GM06990 (cell line): ENCODE measurements around the gene ZKSCAN3.
A peak's percentile ranks its signal among the peaks of the same experiment; 100 is the strongest.

Experiments used
- DNase-seq: peaks from one replicate; pipeline ENCODE4 v3.0.0-alpha.2; 2011; ENCODE audit not compliant: insufficient read length; ENCODE audit errors: extremely low read depth
- H3K27me3 ChIP-seq: replicated peaks from 2 replicates; pipeline ENCODE4 v1.6.0; 2011; ENCODE audit warnings: low read length; ENCODE audit not compliant: control insufficient read depth, insufficient read depth
- H3K36me3 ChIP-seq: 2 replicates; pipeline ENCODE4 v1.5.1; 2011; ENCODE audit warnings: low read length; ENCODE audit not compliant: control insufficient read depth, insufficient read depth
- H3K4me3 ChIP-seq: replicated peaks from 2 replicates; pipeline ENCODE4 v1.5.1; 2011; ENCODE audit warnings: low read depth, mild to moderate bottlenecking, control low read depth, low read length
- TF ChIP-seq, protein P1 (sequence below): IDR thresholded peaks from 2 replicates; pipeline ENCODE4 v1.5.1; 2011; ENCODE audit warnings: low read length, control low read depth, mild to moderate bottlenecking, inconsistent platforms; ENCODE audit not compliant: insufficient read depth, poor library complexity, severe bottlenecking

Gene ZKSCAN3

GRCh38 chr6:28340310-28341095 is 9.2 kb upstream of the ZKSCAN3 start:
- TF ChIP-seq, protein P1, sequence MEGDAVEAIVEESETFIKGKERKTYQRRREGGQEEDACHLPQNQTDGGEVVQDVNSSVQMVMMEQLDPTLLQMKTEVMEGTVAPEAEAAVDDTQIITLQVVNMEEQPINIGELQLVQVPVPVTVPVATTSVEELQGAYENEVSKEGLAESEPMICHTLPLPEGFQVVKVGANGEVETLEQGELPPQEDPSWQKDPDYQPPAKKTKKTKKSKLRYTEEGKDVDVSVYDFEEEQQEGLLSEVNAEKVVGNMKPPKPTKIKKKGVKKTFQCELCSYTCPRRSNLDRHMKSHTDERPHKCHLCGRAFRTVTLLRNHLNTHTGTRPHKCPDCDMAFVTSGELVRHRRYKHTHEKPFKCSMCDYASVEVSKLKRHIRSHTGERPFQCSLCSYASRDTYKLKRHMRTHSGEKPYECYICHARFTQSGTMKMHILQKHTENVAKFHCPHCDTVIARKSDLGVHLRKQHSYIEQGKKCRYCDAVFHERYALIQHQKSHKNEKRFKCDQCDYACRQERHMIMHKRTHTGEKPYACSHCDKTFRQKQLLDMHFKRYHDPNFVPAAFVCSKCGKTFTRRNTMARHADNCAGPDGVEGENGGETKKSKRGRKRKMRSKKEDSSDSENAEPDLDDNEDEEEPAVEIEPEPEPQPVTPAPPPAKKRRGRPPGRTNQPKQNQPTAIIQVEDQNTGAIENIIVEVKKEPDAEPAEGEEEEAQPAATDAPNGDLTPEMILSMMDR: no peak
- Histone ChIP-seq H3K4me3 (no peak overlapping the region), H3K36me3 (no peaks in the 10 kb centered on the region), H3K27me3 (no peaks in the 10 kb centered on the region)
- no peak for DNase-seq

GRCh38 chr6:28343898-28344677 is 5.7 kb upstream of the ZKSCAN3 start:
- TF ChIP-seq, protein P1: no peak
- DNase-seq: no peak
- H3K36me3 ChIP-seq: no peaks in the 10 kb centered on the region
- no peaks in the 10 kb centered on the region for H3K27me3 ChIP-seq
- H3K4me3 ChIP-seq: no peak overlapping the region

GRCh38 chr6:28345201-28345600 is 4.5 kb upstream of the ZKSCAN3 start:
- TF ChIP-seq, protein P1: no peak
- no peaks in the 10 kb centered on the region for H3K36me3 ChIP-seq
- DNase-seq: no peak
- H3K27me3 ChIP-seq: no peaks in the 10 kb centered on the region
- no peak overlapping the region for H3K4me3 ChIP-seq

DNA sequence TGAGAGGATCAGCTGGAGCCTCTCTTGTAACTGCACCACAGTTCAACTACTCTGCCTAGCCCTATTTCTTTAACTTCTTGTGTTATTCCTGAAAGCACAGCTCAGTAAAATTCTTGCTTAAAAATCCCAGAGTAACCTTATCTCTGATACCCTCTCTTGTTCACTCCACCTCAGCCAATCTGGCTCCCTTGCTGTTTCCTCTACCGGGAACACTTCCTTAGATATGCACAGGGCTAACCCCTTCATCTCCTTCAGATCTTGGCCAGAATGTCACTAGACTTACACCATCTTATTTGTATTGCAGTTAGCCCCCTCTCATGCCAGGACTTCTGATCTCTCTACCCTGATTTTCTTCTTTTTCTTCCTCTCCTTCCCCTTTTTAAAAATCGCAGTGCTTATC is 2.6 kb upstream of the ZKSCAN3 start:
- H3K4me3 ChIP-seq: no peak overlapping the region
- TF ChIP-seq, protein P1: no peak
- no peaks in the 10 kb centered on the region for H3K27me3 ChIP-seq
- H3K36me3 ChIP-seq: no peaks in the 10 kb centered on the region
- no peak for DNase-seq

DNA sequence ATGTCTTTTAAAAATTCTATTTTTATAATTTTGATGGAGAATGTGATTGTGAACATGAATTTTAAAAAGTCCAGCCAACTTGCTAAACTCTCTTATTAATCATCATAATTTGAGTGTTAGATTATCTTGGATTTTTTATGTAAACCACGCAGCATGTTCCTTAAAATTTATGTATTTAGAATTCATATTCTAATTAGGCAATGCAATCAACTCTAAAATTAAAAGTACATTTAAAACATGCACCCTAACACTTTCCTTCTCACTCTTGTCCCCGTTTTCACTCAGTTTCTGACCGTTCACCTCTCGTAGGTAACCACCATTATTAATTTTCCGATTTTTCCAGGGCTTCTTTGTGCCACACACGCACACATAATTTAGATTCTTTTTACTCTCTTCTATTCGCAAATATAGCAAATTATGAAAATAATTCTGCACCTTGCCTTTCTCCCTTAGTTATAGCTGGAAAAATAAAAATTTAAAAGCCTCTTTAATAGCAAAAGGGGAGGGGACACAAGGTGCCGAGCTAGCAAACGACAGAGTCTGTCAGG is 329 bp upstream of the ZKSCAN3 start:
- TF ChIP-seq, protein P1: no peak
- H3K36me3 ChIP-seq: no peaks in the 10 kb centered on the region
- no peak for DNase-seq
- peak overlapping the region; percentile 70 for H3K4me3 ChIP-seq
- H3K27me3 ChIP-seq: no peaks in the 10 kb centered on the region
